HUES48 (cell line): Measurements from ENCODE around the gene ADIG.

Experiments
- H3K27ac ChIP-seq: one replicate; pipeline ENCODE4 v1.7.0; 2013; ENCODE audit warnings: low read depth, low read length, inconsistent platforms
- H3K27me3 ChIP-seq: 2 replicates; pipeline ENCODE4 v1.6.1; 2013; ENCODE audit warnings: mild to moderate bottlenecking, low read length; ENCODE audit not compliant: control insufficient read depth, insufficient read depth
- H3K36me3 ChIP-seq: 2 replicates; pipeline ENCODE4 v1.6.1; 2013; ENCODE audit warnings: low read length; ENCODE audit not compliant: control insufficient read depth, insufficient read depth
- H3K4me1 ChIP-seq: 2 replicates; pipeline ENCODE4 v1.6.1; 2013; ENCODE audit warnings: mild to moderate bottlenecking, low read length; ENCODE audit not compliant: control insufficient read depth, insufficient read depth
- H3K4me3 ChIP-seq: 2 replicates; pipeline ENCODE4 v1.5.1; 2013; ENCODE audit warnings: mild to moderate bottlenecking, low read depth, low read length
- H3K9ac ChIP-seq: 2 replicates; pipeline ENCODE4 v1.6.1; 2013; ENCODE audit warnings: mild to moderate bottlenecking, low read depth, low read length, moderate library complexity
- H3K9me3 ChIP-seq: 2 replicates; pipeline ENCODE4 v1.6.1; 2013; ENCODE audit warnings: low read length; ENCODE audit not compliant: control insufficient read depth, insufficient read depth

The ADIG gene

DNA sequence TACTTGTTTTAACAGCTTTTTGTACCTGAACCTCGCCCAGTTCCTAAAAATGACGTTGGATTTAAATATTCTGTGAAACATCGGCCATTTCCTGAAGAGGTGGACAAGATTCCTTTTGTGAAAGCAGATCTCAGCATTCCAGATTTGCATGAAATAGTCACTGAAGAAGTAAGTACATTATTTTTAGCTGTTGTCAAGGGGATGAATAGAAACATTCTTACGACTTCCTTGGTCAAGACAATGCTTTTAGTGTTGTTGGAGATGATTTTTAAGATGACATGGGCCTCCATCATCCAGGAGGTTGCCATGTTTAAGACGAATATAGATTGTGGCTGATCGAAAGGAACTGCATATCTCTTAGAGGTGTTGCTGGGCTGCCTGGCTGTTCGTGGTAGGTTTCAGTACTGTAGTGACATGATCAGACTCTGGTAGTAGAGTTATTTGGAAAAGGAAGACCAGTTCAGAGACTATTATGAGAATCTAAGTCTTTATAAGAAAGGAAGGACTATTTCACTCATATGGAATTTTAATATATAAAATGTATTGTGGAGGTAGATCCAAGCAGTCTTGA is 29.9 kb upstream of the ADIG start:
- no peak overlapping the region for H3K27ac ChIP-seq
- H3K9ac ChIP-seq = no peak overlapping the region
- H3K4me3 ChIP-seq = no peak overlapping the region
- H3K4me1 ChIP-seq = no peaks in the 10 kb centered on the region
- peaks cover 88% of the 10 kb centered on the region for H3K36me3 ChIP-seq
- H3K27me3 ChIP-seq = no peaks in the 10 kb centered on the region
- no peaks in the 10 kb centered on the region for H3K9me3 ChIP-seq

DNA sequence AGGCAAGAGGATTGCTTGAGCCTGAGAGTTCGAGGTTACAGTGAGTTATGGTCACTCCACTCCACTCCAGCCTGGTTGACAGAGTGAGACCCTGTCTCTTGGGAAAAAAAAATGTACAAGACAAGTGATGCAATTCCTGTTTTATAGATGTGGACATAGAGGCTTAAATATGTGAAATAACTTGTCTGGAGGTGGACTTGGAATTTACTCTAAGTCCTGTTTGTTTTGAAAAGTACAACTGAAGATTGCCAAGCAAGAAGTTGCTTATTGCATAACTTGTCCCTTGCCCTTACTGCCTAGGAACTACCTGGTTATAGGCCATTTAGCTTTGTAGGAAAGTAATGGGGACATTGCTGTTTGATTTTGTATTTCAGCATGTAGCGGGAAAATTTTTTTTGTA is 26.0 kb upstream of the ADIG start:
- Histone ChIP-seq H3K4me3 (no peak overlapping the region), H3K27ac (no peak overlapping the region), H3K4me1 (peaks cover 11% of the 10 kb centered on the region), H3K36me3 (peaks cover 88% of the 10 kb centered on the region), H3K9me3 (no peaks in the 10 kb centered on the region), H3K9ac (no peak overlapping the region), H3K27me3 (no peaks in the 10 kb centered on the region)

- peaks cover 87% of the 10 kb centered on the region for H3K36me3 ChIP-seq
- no peak overlapping the region for H3K4me3 ChIP-seq
- no peak overlapping the region for H3K9ac ChIP-seq
- H3K4me1 ChIP-seq = peaks cover 14% of the 10 kb centered on the region
- H3K27ac ChIP-seq = no peak overlapping the region
- no peaks in the 10 kb centered on the region for H3K27me3 ChIP-seq
- no peaks in the 10 kb centered on the region for H3K9me3 ChIP-seq
Measured at GRCh38 chr20:38555395-38555794, 25.6 kb upstream of the ADIG start.

DNA sequence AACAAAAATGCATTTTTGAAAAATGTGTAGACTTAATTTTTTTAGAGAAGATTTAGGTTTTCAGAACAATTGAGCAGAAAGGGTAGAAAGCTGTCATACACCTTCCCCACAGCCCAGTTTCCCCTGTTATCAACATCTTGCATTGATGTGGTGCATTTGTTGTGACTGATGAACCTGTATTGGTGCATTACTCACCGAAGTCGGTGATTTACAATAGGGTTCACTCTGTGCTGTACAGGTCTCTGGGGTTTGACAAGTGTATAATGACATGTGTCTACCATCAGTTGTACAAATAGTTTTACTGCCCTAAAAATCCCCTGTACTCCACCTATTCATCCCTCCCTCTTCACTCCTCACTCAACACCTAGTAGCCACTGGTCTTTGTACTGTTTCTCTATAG is 23.8 kb upstream of the ADIG start:
- no peaks in the 10 kb centered on the region for H3K27me3 ChIP-seq
- H3K27ac ChIP-seq = no peak overlapping the region
- no peaks in the 10 kb centered on the region for H3K9me3 ChIP-seq
- peaks cover 73% of the 10 kb centered on the region for H3K36me3 ChIP-seq
- no peak overlapping the region for H3K4me3 ChIP-seq
- H3K9ac ChIP-seq = no peak overlapping the region
- H3K4me1 ChIP-seq = peaks cover 14% of the 10 kb centered on the region

DNA sequence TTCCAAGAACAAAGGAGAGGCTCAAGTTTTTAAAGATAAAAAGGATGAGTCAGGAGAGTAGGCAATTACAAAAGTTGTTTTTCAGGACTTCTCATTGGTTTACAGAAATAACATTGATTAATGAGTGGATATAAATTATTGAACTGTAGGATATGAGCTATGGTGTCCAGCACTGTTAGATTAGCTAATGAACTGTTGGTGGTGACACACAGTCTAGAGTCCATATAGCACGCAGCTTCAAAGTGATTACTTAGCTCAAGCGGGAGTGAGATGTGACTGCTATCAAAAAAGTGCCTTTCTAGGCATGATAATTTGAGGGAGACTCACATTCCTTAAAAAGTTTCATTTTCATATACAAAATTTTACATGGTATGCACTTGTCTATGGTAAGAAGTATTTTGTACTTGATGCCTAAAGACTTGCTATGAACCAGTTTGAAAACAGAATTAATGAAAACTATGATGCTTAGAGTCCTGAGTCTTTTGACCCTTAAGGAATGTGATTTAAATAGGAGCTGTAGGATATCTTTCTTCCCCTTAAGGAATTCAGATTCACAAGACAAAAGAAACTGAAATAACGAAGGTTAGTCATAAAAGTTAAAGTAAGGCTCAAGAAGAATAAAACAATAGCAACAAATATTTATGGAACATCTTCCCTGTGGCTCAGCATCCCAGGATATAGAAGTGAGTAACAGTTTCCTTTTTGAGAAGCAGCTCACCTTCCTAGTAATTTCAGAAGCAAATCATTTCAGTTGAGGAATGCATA is 22.2 kb upstream of the ADIG start:
- Histone ChIP-seq H3K9ac (no peak overlapping the region), H3K27ac (peak overlapping the region; percentile 74), H3K36me3 (peaks cover 70% of the 10 kb centered on the region), H3K9me3 (no peaks in the 10 kb centered on the region), H3K27me3 (no peaks in the 10 kb centered on the region), H3K4me1 (peaks cover 14% of the 10 kb centered on the region), H3K4me3 (no peak overlapping the region)

- Histone ChIP-seq H3K4me3 (no peak overlapping the region), H3K27ac (peak overlapping the region; percentile 74), H3K27me3 (no peaks in the 10 kb centered on the region), H3K4me1 (peaks cover 14% of the 10 kb centered on the region), H3K9me3 (no peaks in the 10 kb centered on the region), H3K36me3 (peaks cover 65% of the 10 kb centered on the region), H3K9ac (no peak overlapping the region)
Measured at GRCh38 chr20:38559764-38560163, 21.2 kb upstream of the ADIG start.

DNA sequence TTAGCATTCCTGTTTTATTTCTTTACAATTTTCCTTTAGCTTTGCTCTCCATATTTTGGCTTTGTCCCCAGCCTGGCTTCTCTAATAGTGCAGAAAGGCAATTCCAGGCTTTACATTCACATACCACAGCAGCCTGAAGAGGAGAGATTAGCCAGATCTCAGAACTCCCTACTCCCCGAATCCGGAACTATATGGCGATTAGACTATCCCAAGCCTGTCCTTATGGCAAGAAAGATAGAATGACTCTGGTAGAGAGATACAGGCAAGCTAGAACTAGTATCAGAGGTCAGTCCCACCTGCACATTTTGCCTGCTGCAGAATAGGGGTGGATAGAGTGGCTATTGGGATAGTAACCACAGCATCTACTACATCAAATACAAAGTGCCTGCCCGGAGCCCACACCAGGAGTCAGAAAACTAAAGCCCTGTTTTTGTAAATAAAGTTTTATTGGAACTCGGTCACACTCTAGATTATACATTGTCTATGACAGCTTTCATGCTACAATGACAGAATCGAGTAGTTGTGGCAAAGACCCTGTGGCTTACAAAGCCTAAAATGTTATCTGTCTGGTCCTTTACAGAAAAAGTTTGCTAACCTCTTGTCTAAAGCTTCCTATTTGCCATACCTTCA is 17.1 kb upstream of the ADIG start:
- H3K36me3 ChIP-seq = peaks cover 55% of the 10 kb centered on the region
- peaks cover 8% of the 10 kb centered on the region; the same call in 1 of the 2 replicates for H3K4me1 ChIP-seq
- H3K4me3 ChIP-seq = no peak overlapping the region
- no peaks in the 10 kb centered on the region for H3K9me3 ChIP-seq
- H3K27me3 ChIP-seq = no peaks in the 10 kb centered on the region
- no peak overlapping the region for H3K9ac ChIP-seq
- no peak overlapping the region for H3K27ac ChIP-seq

GRCh38 chr20:38564680-38565079 is 16.3 kb upstream of the ADIG start:
- Histone ChIP-seq H3K4me1 (peaks cover 6% of the 10 kb centered on the region; the same call in 1 of the 2 replicates), H3K36me3 (peaks cover 57% of the 10 kb centered on the region), H3K27ac (no peak overlapping the region)

GRCh38 chr20:38566036-38566598 is 14.9 kb upstream of the ADIG start:
- Histone ChIP-seq H3K9ac (no peak overlapping the region), H3K27ac (no peak overlapping the region), H3K4me1 (no peaks in the 10 kb centered on the region), H3K9me3 (no peaks in the 10 kb centered on the region), H3K27me3 (no peaks in the 10 kb centered on the region), H3K4me3 (no peak overlapping the region), H3K36me3 (peaks cover 69% of the 10 kb centered on the region)

More at GRCh38 chr20:38564680-38565079, 16.3 kb upstream of the ADIG start:
- Histone ChIP-seq H3K4me3 (no peak overlapping the region), H3K9me3 (no peaks in the 10 kb centered on the region), H3K27me3 (no peaks in the 10 kb centered on the region), H3K9ac (no peak overlapping the region)

- no peak overlapping the region for H3K9ac ChIP-seq
- H3K9me3 ChIP-seq = no peaks in the 10 kb centered on the region
- peaks cover 71% of the 10 kb centered on the region for H3K36me3 ChIP-seq
- H3K4me1 ChIP-seq = no peaks in the 10 kb centered on the region
- H3K4me3 ChIP-seq = no peak overlapping the region
- no peaks in the 10 kb centered on the region for H3K27me3 ChIP-seq
- no peak overlapping the region for H3K27ac ChIP-seq
Measured at GRCh38 chr20:38569747-38570525, 11.1 kb upstream of the ADIG start.
